Subcutaneous adipose tissue (tissue), 4 donors: Measurements from ENCODE around the gene EXOC2. TPM values are rescaled to one million over a fixed set of nuclear protein-coding genes. Genes with fewer than 3 reads are reported as not detected.

ENCODE experiments used
- CTCF ChIP-seq: fragments of 450-650 bp; IDR thresholded peaks from one replicate; pipeline ENCODE4 v1.5.1; 2016; ENCODE audit warnings: low read depth, mild to moderate bottlenecking, control low read depth, antibody characterized with exemption, moderate library complexity
- total RNA-seq, 4 donors: library from RNA; depleted of rRNA; stranded (reverse); fragments of >200 nt; gene quantifications; one replicate each; pipeline ENCODE4 v1.1.0, GENCODE V29; 2016

EXOC2 gene
- total RNA-seq, 4 donors from 2014 or later, result 18.9 to 28.4 (median 20.2) TPM

- no peak for TF ChIP-seq CTCF
Observed at GRCh38 chr6:621931-622330, 71.0 kb downstream of the EXOC2 start.

- no peak for TF ChIP-seq CTCF
Observed at GRCh38 chr6:620950-621349, 72.0 kb downstream of the EXOC2 start.

- no peak for TF ChIP-seq CTCF
Observed at GRCh38 chr6:620166-620565, 72.8 kb downstream of the EXOC2 start.

GRCh38 chr6:617456-618100 lies 75.4 kb downstream of the EXOC2 start:
- no peak for TF ChIP-seq CTCF

GRCh38 chr6:613981-614380 lies 79.0 kb downstream of the EXOC2 start:
- no peak for TF ChIP-seq CTCF

GRCh38 chr6:611928-612327 lies 81.0 kb downstream of the EXOC2 start:
- no peak for TF ChIP-seq CTCF

GRCh38 chr6:610882-611281 lies 82.1 kb downstream of the EXOC2 start:
- TF ChIP-seq CTCF, result no peak
